H1 (cell line): Measurements from ENCODE around the gene MLF2. TPM values are rescaled to one million over a fixed set of nuclear protein-coding genes. Genes with fewer than 3 reads are reported as not detected.

Experiments used
- BCL11A ChIP-seq, 2 experiments: IDR thresholded peaks; one replicate each; pipeline ENCODE4 v1.6.1; 2011; ENCODE audit warnings: low read depth in 2 of 2, low read length in 2 of 2, mild to moderate bottlenecking in 2 of 2
- BRCA1 ChIP-seq: IDR thresholded peaks from 2 replicates; pipeline ENCODE4 v1.6.1; 2012; ENCODE audit warnings: low read depth, low read length, improper control_type of control experiment
- CBX5 ChIP-seq: fragments of 300-800, 300-1000 bp; sonication (generic); IDR thresholded peaks from 2 replicates; pipeline ENCODE4 v1.7.1; 2016; ENCODE audit warnings: antibody characterized with exemption, low read length, low read depth
- CBX8 ChIP-seq: fragments of 300-800, 300-1000 bp; sonication (generic); IDR thresholded peaks from 2 replicates; pipeline ENCODE4 v1.7.1; 2016; ENCODE audit warnings: low read depth, low read length, borderline replicate concordance
- CEBPB ChIP-seq: IDR thresholded peaks from 2 replicates; pipeline ENCODE4 v1.6.1; 2012; ENCODE audit warnings: low read depth, low read length
- CHD1 ChIP-seq: IDR thresholded peaks from 2 replicates; pipeline ENCODE4 v1.6.1; 2012; ENCODE audit warnings: low read depth, low read length, improper control_type of control experiment
- CHD2 ChIP-seq: IDR thresholded peaks from 2 replicates; pipeline ENCODE4 v1.6.1; 2012; ENCODE audit warnings: low read length, improper control_type of control experiment
- GTF2F1 ChIP-seq: IDR thresholded peaks from 2 replicates; pipeline ENCODE4 v1.6.1; 2012; ENCODE audit warnings: low read depth, low read length, improper control_type of control experiment, borderline replicate concordance
- KDM4A ChIP-seq: IDR thresholded peaks from one replicate; pipeline ENCODE4 v1.7.1; 2012; ENCODE audit warnings: low read depth, mild to moderate bottlenecking, moderate library complexity, low read length, inconsistent platforms; ENCODE audit not compliant: severe bottlenecking
- KDM5A ChIP-seq: fragments of 200-600 bp; IDR thresholded peaks from 2 replicates; pipeline ENCODE4 v1.7.1; 2012; ENCODE audit warnings: mild to moderate bottlenecking, low read length, inconsistent platforms, mixed read lengths
- MAFK ChIP-seq: IDR thresholded peaks from 2 replicates; pipeline ENCODE4 v1.6.1; 2012; ENCODE audit warnings: low read depth, mild to moderate bottlenecking, improper control_type of control experiment, low read length
- RBBP5 ChIP-seq: IDR thresholded peaks from 2 replicates; pipeline ENCODE4 v1.7.1; 2012; ENCODE audit warnings: low read depth, mild to moderate bottlenecking, inconsistent platforms, low read length, moderate library complexity, borderline replicate concordance
- RNF2 ChIP-seq: fragments of 200-900, 300-1000 bp; sonication (generic); IDR thresholded peaks from 2 replicates; pipeline ENCODE4 v1.7.1; 2016; ENCODE audit warnings: borderline replicate concordance, low read depth, mild to moderate bottlenecking, antibody characterized with exemption, low read length; ENCODE audit not compliant: poor library complexity, severe bottlenecking; ENCODE audit errors: missing control alignments
- SP4 ChIP-seq: IDR thresholded peaks from 2 replicates; pipeline ENCODE4 v1.6.1; 2012; ENCODE audit warnings: low read length, inconsistent platforms
- TAF7 ChIP-seq: optimal IDR thresholded peaks from 2 replicates; pipeline ENCODE3; 2011; ENCODE audit warnings: low read depth, mild to moderate bottlenecking, inconsistent platforms, low read length, moderate library complexity, borderline replicate concordance
- TBP ChIP-seq: IDR thresholded peaks from 2 replicates; pipeline ENCODE4 v1.6.1; 2011; ENCODE audit warnings: low read depth, low read length, improper control_type of control experiment
- ZNF274 ChIP-seq: IDR thresholded peaks from 2 replicates; pipeline ENCODE4 v1.7.0; 2012; ENCODE audit warnings: low read length, borderline replicate concordance; ENCODE audit errors: extremely low read depth
- polyA plus RNA-seq, 7 experiments: library from polyadenylated mRNA; depleted of rRNA in 3 of 7; stranded (reverse) in 5 of 7; unstranded in 2 of 7; fragments of >200 nt in 5 of 7; fragments of 200-250 nt in 2 of 7; gene quantifications; 1 replicate in 5 of 7; 2 replicates in 1 of 7; 4 replicates in 1 of 7; pipeline versions ENCODE4 v1.2.1 to v1.2.3, GENCODE V29; 2011 to 2013; ENCODE audit warnings: missing spikeins in 2 of 7, mixed read lengths in 2 of 7
- total RNA-seq: library from RNA; stranded (reverse); fragmentation: NEBNext Ultra II Directional; extraction: Animal tissue kit (Norgen Biotek cat#: 25700); gene quantifications from 2 replicates; pipeline ENCODE4 v1.2.1, GENCODE V29; 2021
- TF ChIP-seq, protein P1 (sequence below): IDR thresholded peaks from 2 replicates; pipeline ENCODE4 v1.6.1; 2011; ENCODE audit warnings: low read length, improper control_type of control experiment
- TF ChIP-seq, protein P2 (sequence below): IDR thresholded peaks from 2 replicates; pipeline ENCODE4 v1.6.1; 2012; ENCODE audit warnings: low read length, inconsistent platforms
- TF ChIP-seq, protein P3 (sequence below): IDR thresholded peaks from 2 replicates; pipeline ENCODE4 v1.6.1; 2011; ENCODE audit warnings: low read depth, mild to moderate bottlenecking, low read length; ENCODE audit not compliant: insufficient read depth

MLF2 gene
- total and polyA plus RNA-seq, 2 of the 8 experiments (the other 6 are each of a cell fraction or from before 2014, with no cell fraction given): 229 to 401 TPM

DNA sequence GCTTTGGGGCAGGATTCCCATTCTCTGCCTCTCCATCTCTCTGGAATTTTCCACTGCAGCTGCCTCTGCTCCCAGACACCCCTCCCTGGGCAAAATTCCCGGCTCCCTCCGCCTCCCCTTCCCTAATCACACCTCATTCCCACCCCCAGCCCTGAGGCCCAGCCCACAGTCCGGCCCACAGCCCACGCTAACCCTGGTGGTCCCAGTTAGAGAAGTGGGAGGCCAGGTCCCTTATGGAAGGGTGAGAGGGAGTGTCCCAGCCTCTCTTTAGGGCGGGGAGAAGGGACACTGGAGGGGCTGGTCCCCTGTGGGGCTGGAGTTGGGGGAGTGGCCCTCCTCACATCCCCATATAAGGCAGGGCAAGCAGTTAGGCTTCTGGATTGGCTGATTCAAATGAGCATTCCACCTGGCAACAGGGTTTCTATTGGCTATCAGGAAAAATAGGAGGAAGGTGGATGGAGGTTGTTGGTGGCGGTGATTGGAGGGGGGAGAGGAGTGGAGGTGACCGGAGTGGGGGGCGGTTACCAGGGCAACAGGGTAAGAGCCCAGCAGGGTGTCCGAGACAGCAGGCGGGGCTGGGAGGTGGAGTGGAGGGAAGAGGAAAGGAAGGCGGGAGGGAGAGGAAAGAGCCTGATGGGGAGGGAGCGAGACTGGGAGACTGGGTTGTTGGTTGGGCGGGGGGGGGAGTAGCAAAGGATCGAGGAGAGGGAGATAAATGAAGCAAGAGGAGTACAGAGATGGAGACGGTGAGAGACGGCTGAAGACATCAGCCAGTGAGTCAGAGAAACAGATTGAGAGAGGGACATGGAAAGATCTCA is 11.3 kb upstream of the MLF2 start (continued):
- TF ChIP-seq TBP (peak; percentile 60; the same call in 1 of the 2 replicates), BCL11A (IDR thresholded peaks at IDR 0.05; ENCODE audit: low read depth in 2 of 2, low read length in 2 of 2) (no peak), CEBPB (no peak), KDM4A (no peak), RNF2 (no peak), SP4 (no peak), CHD2 (peak; percentile 82; the same call in 1 of the 2 replicates), KDM5A (no peak), TAF7 (no peak), CBX5 (no peak), MAFK (no peak), BRCA1 (no peak; the same call in 1 of the 2 replicates), CBX8 (no peak), ZNF274 (no peak), RBBP5 (no peak), CHD1 (no peak), GTF2F1 (no peak)
- TF ChIP-seq, protein P1, sequence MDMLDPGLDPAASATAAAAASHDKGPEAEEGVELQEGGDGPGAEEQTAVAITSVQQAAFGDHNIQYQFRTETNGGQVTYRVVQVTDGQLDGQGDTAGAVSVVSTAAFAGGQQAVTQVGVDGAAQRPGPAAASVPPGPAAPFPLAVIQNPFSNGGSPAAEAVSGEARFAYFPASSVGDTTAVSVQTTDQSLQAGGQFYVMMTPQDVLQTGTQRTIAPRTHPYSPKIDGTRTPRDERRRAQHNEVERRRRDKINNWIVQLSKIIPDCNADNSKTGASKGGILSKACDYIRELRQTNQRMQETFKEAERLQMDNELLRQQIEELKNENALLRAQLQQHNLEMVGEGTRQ: no peak
- TF ChIP-seq, protein P2, sequence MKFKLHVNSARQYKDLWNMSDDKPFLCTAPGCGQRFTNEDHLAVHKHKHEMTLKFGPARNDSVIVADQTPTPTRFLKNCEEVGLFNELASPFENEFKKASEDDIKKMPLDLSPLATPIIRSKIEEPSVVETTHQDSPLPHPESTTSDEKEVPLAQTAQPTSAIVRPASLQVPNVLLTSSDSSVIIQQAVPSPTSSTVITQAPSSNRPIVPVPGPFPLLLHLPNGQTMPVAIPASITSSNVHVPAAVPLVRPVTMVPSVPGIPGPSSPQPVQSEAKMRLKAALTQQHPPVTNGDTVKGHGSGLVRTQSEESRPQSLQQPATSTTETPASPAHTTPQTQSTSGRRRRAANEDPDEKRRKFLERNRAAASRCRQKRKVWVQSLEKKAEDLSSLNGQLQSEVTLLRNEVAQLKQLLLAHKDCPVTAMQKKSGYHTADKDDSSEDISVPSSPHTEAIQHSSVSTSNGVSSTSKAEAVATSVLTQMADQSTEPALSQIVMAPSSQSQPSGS: no peak
- TF ChIP-seq, protein P3, sequence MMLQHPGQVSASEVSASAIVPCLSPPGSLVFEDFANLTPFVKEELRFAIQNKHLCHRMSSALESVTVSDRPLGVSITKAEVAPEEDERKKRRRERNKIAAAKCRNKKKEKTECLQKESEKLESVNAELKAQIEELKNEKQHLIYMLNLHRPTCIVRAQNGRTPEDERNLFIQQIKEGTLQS: no peak
